CD4-positive, alpha-beta memory T cell (primary cell): ENCODE data around the gene TTI1. TPM values are rescaled to one million over a fixed set of nuclear protein-coding genes. Genes with fewer than 3 reads are reported as not detected.

Experiments
- polyA plus RNA-seq, 2 donors: library from polyadenylated mRNA; unstranded; fragments of 300-500 nt; fragmentation: Illumina TruSeq; gene quantifications; one replicate each; pipeline ENCODE4 v1.2.3, GENCODE V29; 2021
- total RNA-seq, 2 experiments: library from RNA; stranded (reverse); gene quantifications; one replicate each; pipeline ENCODE4 v1.2.3, GENCODE V29; 2021

Gene TTI1
- total and polyA plus RNA-seq, 4 experiments from 2014 or later = 13.0 to 26.6 (median 22.9) TPM

Other genes with a start within 250 kb of the TTI1 start
- not detected for gene VSTM2L, start 130.3 kb downstream of the TTI1 start, total RNA-seq
- gene VSTM2L, start 130.3 kb downstream of the TTI1 start, polyA plus RNA-seq = not detected
- gene RPRD1B, start 290 bp upstream of the TTI1 start, total RNA-seq = 10 to 100 TPM; 42.8 to 43.8 TPM
- gene RPRD1B, start 290 bp upstream of the TTI1 start, polyA plus RNA-seq = 1 to 10 TPM; 3.7 to 6.6 TPM
- under 1 TPM; 0.50 to 0.67 TPM for gene TGM2, start 131.8 kb upstream of the TTI1 start, total RNA-seq
- under 1 TPM; 0.09 to 0.11 TPM for gene TGM2, start 131.8 kb upstream of the TTI1 start, polyA plus RNA-seq
- gene KIAA1755, start 227.3 kb upstream of the TTI1 start, total RNA-seq = not detected
- not detected for gene KIAA1755, start 227.3 kb upstream of the TTI1 start, polyA plus RNA-seq